GM21390 (cell line): ENCODE data around the gene CTSS.
"Not testable (repeated sequence)": the region's sequence is repeated elsewhere in the genome, so short reads cannot be mapped to it uniquely, and the experiment has no call there.

Source experiments
- ATAC-seq: cut with Tn5 transposase; IDR thresholded peaks from one replicate; pipeline ENCODE4 v1.9.1; 2021; ENCODE audit not compliant: unreplicated experiment

Gene CTSS

GRCh38 chr1:150775931-150776505, 10.4 kb upstream of the CTSS start:
- ATAC-seq = not testable (repeated sequence)

GRCh38 chr1:150775276-150775675, 9.7 kb upstream of the CTSS start:
- ATAC-seq = no peak

GRCh38 chr1:150772326-150772725, 6.7 kb upstream of the CTSS start:
- no peak for ATAC-seq

- ATAC-seq = not testable (repeated sequence)
Observed at GRCh38 chr1:150767704-150768103, 2.1 kb upstream of the CTSS start.

GRCh38 chr1:150765977-150766301, 361 bp upstream of the CTSS start:
- ATAC-seq = peak; percentile 11

GRCh38 chr1:150764617-150765101, 919 bp downstream of the CTSS start:
- ATAC-seq = no peak

- ATAC-seq = no peak
Observed at GRCh38 chr1:150763018-150763417, 2.6 kb downstream of the CTSS start.

- ATAC-seq = no peak
Observed at GRCh38 chr1:150762552-150762951, 3.0 kb downstream of the CTSS start.

- ATAC-seq = no peak
Observed at GRCh38 chr1:150761801-150762200, 3.8 kb downstream of the CTSS start.

GRCh38 chr1:150760013-150760412, 5.6 kb downstream of the CTSS start:
- ATAC-seq = no peak

GRCh38 chr1:150753416-150753815, 12.2 kb downstream of the CTSS start:
- ATAC-seq = no peak

- ATAC-seq = no peak
Observed at GRCh38 chr1:150751443-150751842, 14.1 kb downstream of the CTSS start.

GRCh38 chr1:150749720-150750311, 15.8 kb downstream of the CTSS start:
- ATAC-seq = no peak

GRCh38 chr1:150748878-150749719, 16.5 kb downstream of the CTSS start:
- ATAC-seq = no peak

GRCh38 chr1:150730130-150730721, 35.4 kb downstream of the CTSS start:
- no peak for ATAC-seq

- ATAC-seq = no peak
Observed at GRCh38 chr1:150724336-150724735, 41.2 kb downstream of the CTSS start.

- ATAC-seq = no peak
Observed at GRCh38 chr1:150720703-150721102, 44.9 kb downstream of the CTSS start, which contains the start of gene HORMAD1. Gene HORMAD1 (minus strand): TSS chr1:150720895. CDS start chr1:150719505, 1,390 bp downstream.

GRCh38 chr1:150720098-150720497, 45.5 kb downstream of the CTSS start:
- no peak for ATAC-seq

- no peak for ATAC-seq
Observed at GRCh38 chr1:150718225-150718891, 47.2 kb downstream of the CTSS start.

- not testable (repeated sequence) for ATAC-seq
Observed at GRCh38 chr1:150709031-150709430, 56.5 kb downstream of the CTSS start.

GRCh38 chr1:150708595-150708994, 57.0 kb downstream of the CTSS start:
- ATAC-seq = no peak
